Breast epithelium (tissue), 4 donors: Measurements from ENCODE around the gene ARHGAP31. TPM values are rescaled to one million over a fixed set of nuclear protein-coding genes. Genes with fewer than 3 reads are reported as not detected.
A peak's percentile ranks its signal among the peaks of the same experiment; 100 is the strongest.

ENCODE experiments used
- DNase-seq, 2 donors: peaks; one replicate each; pipeline ENCODE4 v3.0.0-alpha.2; 2019; ENCODE audit warnings: low spot score in 2 of 2
- H3K27ac ChIP-seq, 2 donors: fragments of 200-600 bp; sonication (generic) in 1 of 2; one replicate each; pipeline ENCODE4 v1.5.1; 2016 to 2019; ENCODE audit warnings: mild to moderate bottlenecking in 1 of 2
- H3K27me3 ChIP-seq, 2 donors: fragments of 200-600 bp; sonication (generic) in 1 of 2; one replicate each; pipeline versions ENCODE4 v1.5.1 to v1.6.0; 2017 to 2019; ENCODE audit warnings: control low read depth in 1 of 2, mild to moderate bottlenecking in 1 of 2
- H3K36me3 ChIP-seq: fragments of 200-600 bp; one replicate; pipeline ENCODE4 v1.5.1; 2019
- H3K4me1 ChIP-seq, 2 donors: fragments of 200-600 bp; sonication (generic); one replicate each; pipeline ENCODE4 v1.5.1; 2016 to 2019; ENCODE audit warnings: control low read depth in 1 of 2
- H3K4me3 ChIP-seq, 3 donors: fragments of 200-600 bp; sonication (generic); 1 replicate in 2 of 3; 2 replicates in 1 of 3; pipeline ENCODE4 v1.5.1; 2016 to 2019; ENCODE audit warnings: mild to moderate bottlenecking in 3 of 3, moderate library complexity in 2 of 3
- H3K9me3 ChIP-seq, 2 donors: fragments of 200-600 bp; sonication (generic) in 1 of 2; one replicate each; pipeline ENCODE4 v1.5.1; 2016 to 2019; ENCODE audit warnings: control low read depth in 1 of 2
- POLR2A ChIP-seq: fragments of 450-650 bp; IDR thresholded peaks from one replicate; pipeline ENCODE4 v1.6.1; 2016; ENCODE audit warnings: antibody characterized with exemption, mild to moderate bottlenecking, moderate library complexity
- POLR2AphosphoS5 ChIP-seq, 3 donors: sonication (generic); formaldehyde crosslinking; IDR thresholded peaks; one replicate each; pipeline ENCODE4 v1.6.1; 2017; ENCODE audit warnings: antibody characterized with exemption in 3 of 3
- intact Hi-C: fragments of 100-400 bp; cut with DNase I; formaldehyde crosslinking; loops from one replicate; pipeline ENCODE4 v1.15.1; 2023; ENCODE audit warnings: low total_unique reads
- total RNA-seq, 3 donors: library from RNA; depleted of rRNA; stranded (reverse); fragments of >200 nt; gene quantifications; one replicate each; pipeline ENCODE4 v1.1.0, GENCODE V29; 2016
- TF ChIP-seq, protein P1 (sequence below), 3 donors: fragments of 450-650 bp; IDR thresholded peaks; one replicate each; pipeline ENCODE4 v1.5.1; 2016 to 2017; ENCODE audit warnings: antibody characterized with exemption in 3 of 3, mild to moderate bottlenecking in 3 of 3, moderate library complexity in 3 of 3

ARHGAP31 gene
- total RNA-seq, 3 donors from 2014 or later = 11.6 to 19.3 (median 18.2) TPM

DNA sequence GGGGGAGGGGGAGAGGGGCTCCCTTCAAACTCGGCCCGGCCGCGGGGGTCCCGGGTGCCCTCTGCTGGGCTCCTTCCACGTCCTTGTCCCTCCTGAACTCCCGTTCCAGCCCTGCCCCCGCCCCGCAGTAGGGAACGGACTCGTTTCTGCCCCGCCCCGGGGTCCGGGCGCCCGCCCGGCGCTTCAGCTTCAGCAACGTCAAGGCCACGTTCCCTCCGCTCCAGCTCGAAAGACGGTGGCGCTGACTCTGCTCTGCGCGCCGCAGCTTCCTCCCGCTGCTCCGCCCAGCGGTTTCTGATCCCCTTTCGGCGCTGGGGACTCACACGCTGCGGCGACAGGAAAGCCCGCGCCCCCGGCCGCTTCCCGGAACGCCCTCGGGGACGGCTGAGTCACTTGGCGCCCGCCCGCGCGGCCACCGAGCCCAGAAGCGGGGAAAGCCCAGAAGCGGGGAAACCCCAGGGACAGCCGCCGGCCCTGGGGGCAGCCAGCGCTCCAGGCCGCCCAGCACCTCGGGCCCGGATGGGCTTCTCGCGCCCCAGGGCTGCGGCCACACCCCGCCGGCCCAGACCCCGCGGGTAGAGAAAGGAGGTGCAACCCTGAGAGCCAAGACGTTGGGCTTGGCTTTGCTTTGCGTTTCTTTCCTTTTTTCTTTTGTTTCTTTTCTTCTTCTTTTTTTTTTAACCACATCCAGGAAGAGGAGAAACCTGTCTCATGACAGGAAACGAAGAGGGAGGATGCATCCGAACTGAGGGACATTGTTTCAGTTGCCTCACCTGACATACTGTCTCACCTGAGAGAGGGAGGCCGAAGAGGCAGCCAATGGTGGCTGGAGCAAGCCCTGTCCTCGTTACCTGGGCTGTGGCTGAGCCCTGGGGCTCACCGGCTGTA lies 28.9 kb downstream of the ARHGAP31 start:
- Histone ChIP-seq H3K27me3 (no peaks in the 10 kb centered on the region), H3K27ac (peak overlapping the region; percentile 96 to 98), H3K36me3 (no peaks in the 10 kb centered on the region), H3K9me3 (no peaks in the 10 kb centered on the region), H3K4me3 (peak overlapping the region; percentile 62 to 80 (median 66)), H3K4me1 (no peaks in the 10 kb centered on the region)
- TF ChIP-seq, protein P1, sequence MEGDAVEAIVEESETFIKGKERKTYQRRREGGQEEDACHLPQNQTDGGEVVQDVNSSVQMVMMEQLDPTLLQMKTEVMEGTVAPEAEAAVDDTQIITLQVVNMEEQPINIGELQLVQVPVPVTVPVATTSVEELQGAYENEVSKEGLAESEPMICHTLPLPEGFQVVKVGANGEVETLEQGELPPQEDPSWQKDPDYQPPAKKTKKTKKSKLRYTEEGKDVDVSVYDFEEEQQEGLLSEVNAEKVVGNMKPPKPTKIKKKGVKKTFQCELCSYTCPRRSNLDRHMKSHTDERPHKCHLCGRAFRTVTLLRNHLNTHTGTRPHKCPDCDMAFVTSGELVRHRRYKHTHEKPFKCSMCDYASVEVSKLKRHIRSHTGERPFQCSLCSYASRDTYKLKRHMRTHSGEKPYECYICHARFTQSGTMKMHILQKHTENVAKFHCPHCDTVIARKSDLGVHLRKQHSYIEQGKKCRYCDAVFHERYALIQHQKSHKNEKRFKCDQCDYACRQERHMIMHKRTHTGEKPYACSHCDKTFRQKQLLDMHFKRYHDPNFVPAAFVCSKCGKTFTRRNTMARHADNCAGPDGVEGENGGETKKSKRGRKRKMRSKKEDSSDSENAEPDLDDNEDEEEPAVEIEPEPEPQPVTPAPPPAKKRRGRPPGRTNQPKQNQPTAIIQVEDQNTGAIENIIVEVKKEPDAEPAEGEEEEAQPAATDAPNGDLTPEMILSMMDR (IDR thresholded peaks at IDR 0.05) = no peak
- TF ChIP-seq POLR2AphosphoS5 (IDR thresholded peaks at IDR 0.05) (peak; percentile 47 to 82 (median 67)), POLR2A (peak; percentile 10)
- peak; percentile 65 to 69 for DNase-seq
- intact Hi-C loops = no loop called here

DNA sequence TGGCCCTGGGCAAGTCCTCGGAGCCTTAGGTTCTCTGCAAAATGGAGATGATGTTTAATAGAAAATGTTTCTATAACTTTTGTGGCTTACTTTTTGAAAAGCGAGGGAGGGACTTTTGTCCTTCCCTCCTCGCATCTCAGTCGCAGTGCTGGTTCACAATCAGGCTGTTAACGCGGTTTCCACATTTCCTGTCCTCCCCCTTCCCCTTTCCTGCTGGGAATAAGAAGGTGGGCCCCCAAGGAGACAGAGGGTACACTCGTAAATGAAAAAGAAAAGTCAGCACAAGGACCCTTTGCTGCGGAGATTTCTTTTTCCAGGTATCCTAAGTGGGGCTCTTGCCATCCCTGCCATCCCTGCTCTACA lies 29.5 kb downstream of the ARHGAP31 start:
- H3K4me3 ChIP-seq = peak overlapping the region; percentile 62 to 80 (median 66)
- H3K36me3 ChIP-seq = no peaks in the 10 kb centered on the region
- TF ChIP-seq POLR2AphosphoS5 (IDR thresholded peaks at IDR 0.05) = no peak
- TF ChIP-seq POLR2A = no peak
- TF ChIP-seq, protein P1 (IDR thresholded peaks at IDR 0.05) = no peak
- H3K9me3 ChIP-seq = no peaks in the 10 kb centered on the region
- intact Hi-C loops = no loop called here
- H3K4me1 ChIP-seq = no peaks in the 10 kb centered on the region
- H3K27ac ChIP-seq = peak overlapping the region; percentile 96 to 98
- DNase-seq = no peak
- no peaks in the 10 kb centered on the region for H3K27me3 ChIP-seq

DNA sequence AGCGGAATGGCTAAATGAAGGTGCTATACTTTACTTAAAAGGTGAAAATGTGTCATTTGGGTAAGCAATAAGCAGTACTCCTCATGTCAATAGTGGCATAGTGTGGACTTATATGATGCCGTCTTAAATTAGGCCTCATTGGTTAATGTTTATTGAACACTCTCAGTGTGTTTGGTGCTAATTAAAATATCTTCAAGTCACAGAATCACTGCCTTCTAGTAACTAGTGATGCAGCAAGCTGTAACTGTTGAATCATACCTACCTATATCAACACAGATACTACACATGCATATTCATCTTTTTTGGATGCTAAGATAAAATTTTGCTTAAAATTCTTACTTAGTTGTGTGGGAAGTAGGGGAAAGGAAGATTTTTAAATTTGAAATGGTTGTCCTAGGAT lies 30.7 kb downstream of the ARHGAP31 start:
- no peaks in the 10 kb centered on the region for H3K9me3 ChIP-seq
- H3K27ac ChIP-seq = no peak overlapping the region
- H3K4me1 ChIP-seq = no peaks in the 10 kb centered on the region
- intact Hi-C loops = no loop called here
- no peaks in the 10 kb centered on the region for H3K36me3 ChIP-seq
- no peak overlapping the region for H3K4me3 ChIP-seq
- H3K27me3 ChIP-seq = no peaks in the 10 kb centered on the region
- TF ChIP-seq POLR2A = no peak
- TF ChIP-seq, protein P1 (IDR thresholded peaks at IDR 0.05) = no peak
- TF ChIP-seq POLR2AphosphoS5 (IDR thresholded peaks at IDR 0.05) = no peak
- no peak for DNase-seq

DNA sequence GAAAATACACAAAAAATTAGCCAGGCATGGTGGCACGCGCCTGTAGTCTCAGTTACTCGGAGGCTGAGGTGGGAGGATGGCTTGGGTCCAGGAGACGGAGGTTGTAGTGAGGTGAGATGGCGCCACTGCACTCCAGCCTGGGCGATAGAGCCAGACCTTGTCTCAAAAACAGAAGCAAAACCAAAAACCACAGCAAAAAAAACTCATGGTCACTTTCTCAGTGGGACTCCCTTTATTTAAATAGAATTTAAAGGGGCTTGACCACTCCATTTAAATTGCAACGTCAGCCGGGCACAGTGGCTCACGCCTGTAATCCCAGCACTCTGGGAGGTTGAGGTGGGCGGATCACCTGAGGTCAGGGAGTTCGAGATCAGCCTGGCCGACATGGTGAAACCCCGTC lies 32.8 kb downstream of the ARHGAP31 start:
- TF ChIP-seq POLR2A (no peak), POLR2AphosphoS5 (IDR thresholded peaks at IDR 0.05) (no peak)
- TF ChIP-seq, protein P1 (IDR thresholded peaks at IDR 0.05) = no peak
- H3K27ac ChIP-seq = no peak overlapping the region
- DNase-seq = no peak
- no peaks in the 10 kb centered on the region for H3K4me1 ChIP-seq
- H3K36me3 ChIP-seq = no peaks in the 10 kb centered on the region
- intact Hi-C loops = no loop called here
- H3K27me3 ChIP-seq = no peaks in the 10 kb centered on the region
- H3K9me3 ChIP-seq = no peaks in the 10 kb centered on the region
- H3K4me3 ChIP-seq = no peak overlapping the region

DNA sequence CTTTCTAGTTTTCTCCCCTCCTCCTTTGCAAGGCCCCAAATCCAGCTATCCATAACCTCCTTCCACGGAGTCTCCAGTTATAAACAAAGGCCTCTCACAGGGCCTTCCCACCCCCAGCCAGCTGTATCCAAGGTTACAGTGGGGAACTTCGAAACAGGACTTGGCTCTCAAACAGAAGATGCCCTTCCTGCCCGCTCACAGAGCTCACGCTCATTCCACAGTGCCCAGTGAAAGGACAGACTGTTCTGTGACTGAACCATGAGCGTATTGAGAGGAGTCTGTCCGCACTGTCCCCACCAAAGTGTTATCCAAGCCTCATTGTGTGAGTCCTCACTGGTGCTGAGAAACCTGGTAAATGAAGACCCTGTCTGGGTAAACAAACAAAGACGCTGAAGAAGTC lies 35.4 kb downstream of the ARHGAP31 start:
- TF ChIP-seq POLR2A (no peak), POLR2AphosphoS5 (IDR thresholded peaks at IDR 0.05) (no peak)
- TF ChIP-seq, protein P1 (IDR thresholded peaks at IDR 0.05) = no peak
- Histone ChIP-seq H3K9me3 (no peaks in the 10 kb centered on the region), H3K4me1 (no peaks in the 10 kb centered on the region), H3K27ac (no peak overlapping the region), H3K4me3 (no peak overlapping the region), H3K27me3 (no peaks in the 10 kb centered on the region), H3K36me3 (no peaks in the 10 kb centered on the region)
- DNase-seq = no peak
- intact Hi-C loops = no loop called here
